ENCODE data around the gene GNPTG.

The GNPTG gene

GRCh38 chr16:1390239-1390779, 38.6 kb downstream of the GNPTG start:
- DNase-seq (ENCODE audit: extremely low spot score) = no peak
- TF ChIP-seq, protein P1, sequence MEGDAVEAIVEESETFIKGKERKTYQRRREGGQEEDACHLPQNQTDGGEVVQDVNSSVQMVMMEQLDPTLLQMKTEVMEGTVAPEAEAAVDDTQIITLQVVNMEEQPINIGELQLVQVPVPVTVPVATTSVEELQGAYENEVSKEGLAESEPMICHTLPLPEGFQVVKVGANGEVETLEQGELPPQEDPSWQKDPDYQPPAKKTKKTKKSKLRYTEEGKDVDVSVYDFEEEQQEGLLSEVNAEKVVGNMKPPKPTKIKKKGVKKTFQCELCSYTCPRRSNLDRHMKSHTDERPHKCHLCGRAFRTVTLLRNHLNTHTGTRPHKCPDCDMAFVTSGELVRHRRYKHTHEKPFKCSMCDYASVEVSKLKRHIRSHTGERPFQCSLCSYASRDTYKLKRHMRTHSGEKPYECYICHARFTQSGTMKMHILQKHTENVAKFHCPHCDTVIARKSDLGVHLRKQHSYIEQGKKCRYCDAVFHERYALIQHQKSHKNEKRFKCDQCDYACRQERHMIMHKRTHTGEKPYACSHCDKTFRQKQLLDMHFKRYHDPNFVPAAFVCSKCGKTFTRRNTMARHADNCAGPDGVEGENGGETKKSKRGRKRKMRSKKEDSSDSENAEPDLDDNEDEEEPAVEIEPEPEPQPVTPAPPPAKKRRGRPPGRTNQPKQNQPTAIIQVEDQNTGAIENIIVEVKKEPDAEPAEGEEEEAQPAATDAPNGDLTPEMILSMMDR (IDR thresholded peaks at IDR 0.05; ENCODE audit: control extremely low read depth, extremely low read depth, low read depth, missing control alignments) = no peak
- CTCF ChIA-PET = interaction anchor here (1.0 to 2.0 kb wide), 2 partner anchors 11 to 27 kb away, joined by 3 to 6 read pairs; no protein-coding TSS in a partner anchor
- POLR2A ChIA-PET = no interaction called here

- ChIA-PET CTCF (no interaction called here), POLR2A (no interaction called here)
- TF ChIP-seq, protein P1 (IDR thresholded peaks at IDR 0.05; ENCODE audit: control extremely low read depth, extremely low read depth, low read depth, missing control alignments) = no peak
- no peak for DNase-seq (ENCODE audit: extremely low spot score)
These were observed 41.1 kb downstream of the GNPTG start for GRCh38 chr16:1392826-1393225.

DNA sequence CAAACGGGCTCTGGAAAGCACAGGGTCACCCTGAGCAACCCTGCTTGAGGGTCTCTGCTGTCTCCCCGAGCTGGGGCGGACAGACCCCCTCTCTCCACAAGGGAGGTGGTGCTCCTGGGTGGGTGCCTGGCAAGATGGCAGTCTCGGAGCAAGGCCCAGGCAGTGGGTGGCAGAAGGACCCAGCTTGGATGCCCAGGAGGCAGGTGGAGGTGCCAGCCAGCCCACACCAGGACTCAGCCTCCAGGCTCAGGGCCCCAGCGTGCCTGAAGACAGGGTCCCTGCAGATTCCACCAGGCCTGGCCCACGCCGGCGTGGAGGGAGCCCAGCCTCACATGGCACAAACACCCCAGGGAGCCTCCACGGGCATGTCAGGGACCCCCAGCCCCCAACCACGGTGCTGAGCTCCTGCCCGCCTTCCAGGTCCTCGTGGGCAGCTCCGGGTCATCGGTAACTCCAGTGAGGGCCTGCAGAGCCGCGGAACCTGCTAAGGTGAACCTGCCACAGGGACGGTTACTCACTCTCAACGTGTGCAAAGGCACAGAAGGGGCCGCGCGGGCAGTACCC, 42.0 kb downstream of the GNPTG start:
- no peak for DNase-seq (ENCODE audit: extremely low spot score)
- ChIA-PET POLR2A (interaction anchor here (0.5 kb wide), 1 partner anchor 15 kb away, joined by 3 read pairs; no protein-coding TSS in a partner anchor), CTCF (no interaction called here)
- TF ChIP-seq, protein P1 (IDR thresholded peaks at IDR 0.05; ENCODE audit: control extremely low read depth, extremely low read depth, low read depth, missing control alignments) = no peak

- POLR2A ChIA-PET = interaction anchor here (0.5 kb wide), 1 partner anchor 14 kb away, joined by 3 read pairs; no protein-coding TSS in a partner anchor
- no peak for DNase-seq (ENCODE audit: extremely low spot score)
- CTCF ChIA-PET = no interaction called here
- TF ChIP-seq, protein P1 (IDR thresholded peaks at IDR 0.05; ENCODE audit: control extremely low read depth, extremely low read depth, low read depth, missing control alignments) = no peak
These were observed 42.7 kb downstream of the GNPTG start for GRCh38 chr16:1394367-1394951.

DNA sequence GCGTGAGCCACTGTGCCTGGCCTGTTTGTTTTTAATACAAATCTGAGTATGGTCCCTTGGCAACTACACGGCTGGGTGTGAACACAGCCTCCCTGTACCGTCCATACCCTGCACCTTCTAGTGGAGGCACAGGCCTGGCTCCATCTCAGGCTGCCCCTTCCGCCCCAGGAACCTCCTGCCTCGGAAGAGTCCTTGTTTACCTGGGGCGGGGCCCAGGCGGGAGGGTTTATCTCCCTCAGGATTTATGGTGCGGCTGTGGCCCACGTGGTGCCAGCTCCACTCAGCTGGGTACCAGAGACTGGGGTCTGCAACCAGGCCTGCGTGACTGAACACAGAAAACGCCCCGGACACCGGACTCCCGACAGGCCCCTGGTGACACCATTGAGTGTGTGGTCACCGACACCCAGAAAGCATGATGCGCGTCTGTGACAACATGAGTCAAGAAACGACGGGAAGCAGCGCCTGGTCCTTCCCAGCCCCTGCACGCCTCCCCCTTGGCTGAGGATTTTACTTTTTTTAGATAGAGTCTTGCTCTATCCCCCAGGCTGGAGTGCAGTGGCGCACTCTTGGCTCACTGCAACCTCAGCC, 43.8 kb downstream of the GNPTG start:
- CTCF ChIA-PET = interaction anchor here (1.3 kb wide), 1 partner anchor 32 kb away, joined by 7 read pairs; no protein-coding TSS in a partner anchor

DNA sequence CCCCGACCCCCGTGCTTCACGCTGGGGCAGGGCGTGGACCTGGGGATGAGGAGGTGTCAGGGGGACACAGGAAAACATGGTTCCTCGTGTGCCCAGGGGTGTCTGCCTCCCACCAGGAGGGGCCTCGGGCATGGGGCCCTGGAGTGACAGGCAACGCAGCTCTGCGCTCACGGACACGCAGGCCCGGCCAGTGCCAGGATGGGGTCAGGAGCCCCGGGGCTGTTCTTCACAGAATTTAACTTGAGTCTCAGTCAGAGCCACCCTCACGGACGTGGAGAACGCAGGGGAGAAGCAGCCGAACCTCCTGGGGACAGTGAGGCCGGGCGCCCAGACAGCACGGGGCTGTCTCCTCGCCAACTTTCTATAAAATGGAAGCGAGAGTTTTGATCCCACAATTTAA, 46.0 kb downstream of the GNPTG start:
- TF ChIP-seq, protein P1 (IDR thresholded peaks at IDR 0.05; ENCODE audit: control extremely low read depth, extremely low read depth, low read depth, missing control alignments) = no peak
- CTCF ChIA-PET = no interaction called here
- POLR2A ChIA-PET = no interaction called here
- no peak for DNase-seq (ENCODE audit: extremely low spot score)

More for the DNA sequence above, 43.8 kb downstream of the GNPTG start:
- POLR2A ChIA-PET = no interaction called here
- no peak for DNase-seq (ENCODE audit: extremely low spot score)
- TF ChIP-seq, protein P1 (IDR thresholded peaks at IDR 0.05; ENCODE audit: control extremely low read depth, extremely low read depth, low read depth, missing control alignments) = no peak
